IPS-11a (cell line): ENCODE results near the gene EME1.

Experiments
- H3K4me3 ChIP-seq: one replicate; pipeline ENCODE4 v1.5.1; 2013; ENCODE audit warnings: low read depth, low read length, control low read depth

The EME1 gene

DNA sequence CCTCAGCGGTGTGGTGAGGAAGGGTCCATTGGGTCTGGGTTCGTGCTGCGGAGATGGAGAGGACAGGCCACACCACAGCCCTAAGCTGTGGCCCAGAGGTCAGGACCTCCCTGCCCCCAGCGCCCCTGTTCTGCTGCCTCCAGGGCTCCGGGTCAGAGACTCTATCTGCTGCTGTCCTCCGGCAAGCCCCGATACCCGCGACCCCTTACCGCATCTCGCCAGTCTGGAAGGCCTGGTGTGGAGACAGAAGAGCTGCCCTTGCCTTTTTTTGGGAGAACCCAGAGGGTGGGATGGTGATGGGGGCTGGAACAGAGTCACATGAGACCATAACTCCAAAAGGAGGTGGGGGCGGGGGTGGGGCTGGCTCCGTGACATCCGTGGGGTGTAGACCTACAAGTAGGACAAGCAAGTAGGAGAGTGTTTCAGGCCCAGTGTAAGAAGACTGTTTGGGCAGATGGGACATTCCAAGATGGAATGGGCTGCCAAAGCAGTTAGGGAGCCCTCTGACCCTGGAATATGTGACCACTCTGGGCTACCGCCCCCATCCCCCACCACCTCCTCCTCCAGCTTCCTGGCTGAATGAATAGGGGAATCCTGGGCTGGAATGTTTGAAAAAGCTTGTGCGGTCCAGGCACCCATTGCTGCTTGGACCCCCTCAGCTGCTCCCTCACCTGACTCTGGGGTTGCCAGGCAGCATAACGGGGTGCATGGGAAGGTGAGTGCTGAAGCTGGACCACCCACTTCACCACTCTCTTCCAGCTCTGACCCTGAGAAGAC, 25.7 kb upstream of the EME1 start:
- H3K4me3 ChIP-seq: peak overlapping the region; percentile 85

DNA sequence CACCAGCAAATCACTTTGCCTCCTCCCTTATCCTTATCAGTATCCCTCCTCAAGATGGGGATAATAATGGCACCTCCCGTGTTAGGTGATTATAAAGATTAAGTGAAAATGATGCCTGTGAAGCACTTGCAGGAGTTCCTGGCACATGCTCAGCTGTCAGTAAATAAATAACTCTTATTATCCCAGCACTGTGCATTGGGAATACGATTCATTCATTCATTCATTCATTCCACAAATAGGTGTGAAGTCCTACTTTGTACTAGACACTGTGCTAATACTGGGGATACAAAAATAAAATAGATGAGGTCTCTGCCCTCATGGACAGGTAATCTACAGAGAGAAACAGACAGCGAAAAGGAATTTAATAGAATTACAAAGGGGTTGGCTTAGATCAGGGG, 25.1 kb upstream of the EME1 start:
- H3K4me3 ChIP-seq: no peak overlapping the region

DNA sequence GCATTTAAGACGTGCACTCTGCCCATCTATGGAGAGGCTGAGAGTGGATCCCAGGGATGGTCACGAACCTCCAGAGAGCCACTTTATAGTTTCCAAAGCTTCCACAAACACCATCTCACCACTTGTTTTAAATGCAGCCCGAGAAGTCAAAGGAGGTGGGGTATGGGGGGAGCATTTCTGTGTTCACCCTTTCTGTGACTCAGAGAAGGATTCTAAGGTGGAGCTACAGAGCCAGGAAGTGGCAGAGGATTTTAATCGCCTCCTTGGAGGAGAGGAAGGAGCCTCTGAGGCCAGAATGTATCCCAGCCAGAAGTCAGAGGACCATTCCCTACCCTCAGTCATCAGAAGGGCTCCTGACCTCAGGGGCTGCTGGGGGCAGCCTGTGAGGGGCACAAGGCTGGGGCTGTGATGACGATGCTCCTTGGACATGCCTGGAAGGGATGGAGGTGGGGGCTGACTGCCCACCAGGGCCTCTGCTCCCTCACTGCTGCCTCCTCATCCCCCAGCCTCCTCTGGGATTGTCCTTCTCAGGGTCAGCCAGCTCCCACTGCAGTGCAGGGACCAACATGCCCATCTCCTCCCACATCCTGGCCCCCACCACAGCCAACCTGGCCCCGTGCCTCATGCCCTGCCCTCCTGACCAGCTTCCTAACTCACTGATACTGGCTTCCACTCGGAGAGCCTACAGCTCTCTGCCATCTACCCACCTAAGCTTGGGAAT, 24.3 kb upstream of the EME1 start:
- H3K4me3 ChIP-seq: no peak overlapping the region

DNA sequence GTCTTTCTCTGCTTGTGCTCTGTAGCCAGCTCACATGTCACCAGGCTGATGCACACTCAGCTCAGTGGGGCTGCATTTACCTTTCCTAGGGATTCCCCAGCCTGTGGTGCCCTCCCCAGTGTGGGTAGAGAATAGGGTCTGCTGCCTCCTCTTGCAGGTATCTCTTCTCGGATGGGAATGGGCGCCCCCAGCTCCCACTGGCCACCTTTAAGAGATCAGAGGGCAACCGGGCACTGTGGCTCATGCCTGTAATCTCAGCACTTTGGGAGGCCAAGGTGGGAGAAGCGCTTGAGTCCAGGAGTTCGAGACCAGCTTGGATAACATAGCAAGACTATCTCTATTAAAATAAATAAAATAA, 23.8 kb upstream of the EME1 start:
- no peak overlapping the region for H3K4me3 ChIP-seq

DNA sequence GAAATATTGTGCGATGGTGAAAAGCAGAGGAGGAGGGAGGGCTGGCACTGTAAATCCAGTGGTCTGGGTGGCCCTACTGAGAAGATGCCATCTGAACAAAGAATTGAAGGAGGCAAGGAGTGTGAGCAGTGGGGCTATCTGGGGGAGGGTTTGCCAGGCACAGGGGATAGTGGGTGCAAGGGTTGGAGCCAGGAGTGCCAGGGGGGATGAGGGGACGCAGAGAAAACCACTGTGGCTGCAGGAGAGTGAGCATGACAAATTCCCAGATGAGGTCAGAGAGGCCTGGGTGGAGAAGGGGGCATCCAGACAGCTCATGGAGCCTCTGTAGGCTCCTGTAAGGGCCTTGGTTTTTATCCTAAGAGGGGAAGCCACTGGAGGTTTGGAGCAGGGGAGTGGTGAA, 22.3 kb upstream of the EME1 start:
- H3K4me3 ChIP-seq: no peak overlapping the region

DNA sequence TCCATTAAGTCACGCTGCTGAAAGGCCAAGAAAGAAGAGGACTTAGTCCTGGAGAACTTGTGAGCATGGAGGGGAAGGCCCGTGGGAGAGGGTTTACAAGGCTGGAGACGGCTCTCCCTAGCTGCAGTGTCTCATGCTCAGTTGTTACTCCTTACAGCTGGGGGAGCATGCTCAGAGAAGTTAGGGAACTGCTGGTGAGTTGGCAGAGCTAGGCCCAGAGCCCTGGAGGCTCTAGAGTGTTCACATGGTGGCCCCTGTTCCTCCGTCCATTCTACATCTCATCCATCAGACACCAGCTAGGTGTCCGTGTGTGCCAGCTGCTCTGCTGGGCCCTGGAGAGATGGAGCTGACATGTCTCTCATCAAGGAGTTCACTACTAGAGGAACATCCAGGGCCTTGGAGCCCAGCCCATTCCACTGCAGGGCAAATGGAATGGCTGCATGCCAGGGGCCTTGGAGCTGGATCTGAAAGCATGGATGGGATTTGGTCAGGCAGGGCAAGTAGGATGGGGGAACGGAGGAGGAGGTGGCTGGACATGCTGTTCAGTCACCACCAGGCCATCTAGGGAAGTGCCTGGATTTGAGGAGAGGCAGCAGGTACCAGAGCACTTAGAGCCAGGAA, 20.8 kb upstream of the EME1 start:
- no peak overlapping the region for H3K4me3 ChIP-seq

DNA sequence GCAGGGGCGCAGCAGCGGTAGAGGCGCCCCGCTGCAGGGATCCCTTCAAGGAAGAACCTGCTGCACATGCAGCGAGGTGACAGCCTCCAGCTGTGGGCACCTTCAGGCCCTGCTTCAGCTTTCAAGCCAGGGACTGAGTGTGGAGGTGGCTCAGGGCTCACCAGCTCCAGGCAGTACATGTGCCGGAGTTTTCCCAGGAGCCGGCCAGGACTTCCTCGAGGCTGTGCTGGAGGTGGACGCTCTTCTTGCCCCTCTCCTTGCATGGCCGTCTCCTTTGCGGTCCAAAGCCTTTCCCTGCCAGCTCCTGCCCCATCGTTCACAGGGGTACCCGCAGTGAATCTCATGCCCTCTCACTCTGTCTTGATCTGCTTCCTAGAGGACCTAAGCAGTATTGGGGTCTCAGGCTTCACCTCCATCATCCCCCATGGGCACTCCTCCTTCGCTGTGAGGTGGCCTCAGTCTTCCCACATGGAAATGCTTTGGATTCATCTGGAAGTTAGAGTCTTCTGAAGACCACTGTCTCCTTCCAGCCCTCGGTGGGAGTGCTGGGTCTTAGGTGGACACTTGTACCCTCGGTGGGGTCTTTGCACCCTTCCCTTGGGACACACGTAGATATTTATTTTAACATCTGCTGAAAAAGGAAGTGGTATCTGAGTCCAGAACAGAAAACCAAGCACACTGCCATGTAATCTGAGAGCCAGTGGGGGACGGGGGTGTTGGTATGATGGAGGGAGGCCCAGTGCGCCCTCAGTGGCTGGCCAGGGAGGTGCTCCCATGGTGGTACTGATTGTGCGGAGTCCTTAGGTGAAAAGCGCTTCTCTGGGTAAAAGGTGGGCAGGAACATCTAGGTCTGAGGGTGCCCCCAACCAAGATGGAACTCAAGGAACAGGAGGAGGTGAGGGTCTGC, 20.1 kb upstream of the EME1 start:
- H3K4me3 ChIP-seq: no peak overlapping the region

DNA sequence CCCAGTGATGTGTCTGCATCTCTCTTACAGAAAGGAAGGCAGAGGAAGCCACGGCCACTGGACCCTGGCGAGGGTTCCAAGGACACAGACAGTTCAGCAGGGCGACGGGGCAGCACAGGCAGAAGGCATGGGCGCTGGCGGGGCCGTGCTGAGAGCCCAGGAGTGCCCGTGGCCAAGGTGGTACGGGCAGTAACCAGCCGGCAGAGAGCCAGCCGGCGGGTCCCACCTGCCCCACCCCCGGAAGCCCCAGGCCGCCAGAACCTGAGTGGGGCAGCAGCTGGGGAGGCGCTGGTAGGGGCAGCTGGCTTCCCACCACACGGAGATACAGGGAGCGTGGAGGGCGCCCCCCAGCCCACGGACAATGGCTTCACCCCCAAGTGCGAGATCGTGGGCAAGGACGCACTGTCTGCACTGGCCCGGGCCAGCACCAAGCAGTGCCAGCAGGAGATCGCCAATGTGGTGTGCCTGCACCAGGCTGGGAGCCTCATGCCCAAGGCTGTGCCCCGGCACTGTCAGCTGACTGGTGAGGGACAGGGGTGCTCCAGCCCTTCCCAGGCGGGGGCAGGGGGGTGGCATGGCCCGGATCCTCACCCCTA, 19.3 kb upstream of the EME1 start:
- no peak overlapping the region for H3K4me3 ChIP-seq

DNA sequence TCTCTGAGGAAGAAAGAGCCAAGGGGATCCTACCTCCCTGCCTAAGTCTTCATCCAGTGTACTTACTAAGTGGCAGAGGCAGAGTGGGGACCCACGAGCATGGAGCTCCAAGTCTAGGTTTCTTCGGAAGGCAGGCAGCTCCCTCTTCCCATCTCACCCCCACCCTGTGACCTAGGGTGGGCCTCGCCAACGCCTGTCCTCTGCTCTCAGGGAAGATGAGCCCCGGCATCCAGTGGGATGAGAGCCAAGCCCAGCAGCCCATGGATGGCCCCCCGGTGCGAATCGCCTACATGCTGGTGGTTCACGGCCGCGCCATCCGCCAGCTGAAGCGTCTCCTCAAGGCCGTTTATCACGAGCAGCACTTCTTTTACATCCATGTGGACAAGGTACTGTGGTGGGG, 18.8 kb upstream of the EME1 start:
- H3K4me3 ChIP-seq: no peak overlapping the region

DNA sequence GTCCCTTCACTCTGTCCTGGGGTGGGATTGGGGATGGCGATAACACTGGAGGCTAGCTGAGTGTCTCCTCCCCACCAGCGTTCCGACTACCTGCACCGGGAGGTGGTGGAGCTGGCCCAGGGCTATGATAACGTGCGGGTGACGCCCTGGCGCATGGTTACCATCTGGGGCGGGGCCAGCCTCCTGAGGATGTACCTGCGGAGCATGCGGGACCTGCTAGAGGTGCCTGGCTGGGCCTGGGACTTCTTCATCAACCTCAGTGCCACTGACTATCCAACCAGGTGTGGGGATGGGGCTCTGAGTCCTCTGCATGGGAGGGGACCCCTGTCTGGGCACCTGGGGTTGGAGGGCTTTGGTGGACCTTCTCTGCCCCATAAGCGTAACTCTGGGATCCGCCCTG, 18.3 kb upstream of the EME1 start:
- no peak overlapping the region for H3K4me3 ChIP-seq

DNA sequence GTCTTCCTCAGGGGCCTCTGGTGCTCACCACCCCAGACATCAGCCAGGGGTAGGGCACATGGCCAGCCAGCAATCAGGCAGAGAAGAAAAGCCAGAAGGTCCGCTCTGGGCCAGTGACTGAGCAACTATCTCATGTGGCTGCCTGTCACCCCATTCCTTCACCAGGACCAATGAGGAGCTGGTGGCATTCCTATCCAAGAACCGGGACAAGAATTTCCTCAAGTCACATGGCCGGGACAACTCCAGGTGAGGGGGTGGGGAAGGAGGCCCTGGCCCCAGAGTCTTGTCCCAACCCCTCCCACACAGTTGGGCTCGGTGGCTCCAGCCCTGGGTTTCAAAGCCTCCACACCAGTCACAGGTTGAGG, 17.7 kb upstream of the EME1 start:
- H3K4me3 ChIP-seq: no peak overlapping the region

DNA sequence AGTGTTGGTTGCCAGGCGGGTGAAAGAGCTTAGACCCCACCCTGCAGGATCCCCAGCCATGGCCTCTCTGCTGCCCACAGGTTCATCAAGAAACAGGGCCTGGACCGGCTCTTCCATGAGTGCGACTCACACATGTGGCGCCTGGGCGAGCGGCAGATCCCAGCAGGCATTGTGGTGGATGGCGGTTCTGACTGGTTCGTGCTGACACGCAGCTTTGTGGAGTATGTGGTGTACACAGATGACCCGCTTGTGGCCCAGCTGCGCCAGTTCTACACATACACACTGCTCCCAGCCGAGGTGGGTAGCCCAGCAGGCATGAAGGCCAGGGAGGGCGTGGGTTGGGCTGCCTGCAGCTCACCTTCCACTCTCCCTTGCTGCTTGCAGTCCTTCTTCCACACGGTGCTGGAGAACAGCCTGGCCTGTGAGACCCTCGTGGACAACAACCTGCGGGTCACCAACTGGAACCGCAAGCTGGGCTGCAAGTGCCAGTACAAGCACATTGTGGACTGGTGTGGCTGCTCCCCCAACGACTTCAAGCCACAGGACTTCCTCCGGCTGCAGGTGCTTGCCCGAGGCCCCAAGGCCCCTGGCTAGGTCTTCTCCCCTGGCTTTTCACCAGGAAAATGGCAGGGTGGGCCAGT, 17.2 kb upstream of the EME1 start:
- H3K4me3 ChIP-seq: no peak overlapping the region

DNA sequence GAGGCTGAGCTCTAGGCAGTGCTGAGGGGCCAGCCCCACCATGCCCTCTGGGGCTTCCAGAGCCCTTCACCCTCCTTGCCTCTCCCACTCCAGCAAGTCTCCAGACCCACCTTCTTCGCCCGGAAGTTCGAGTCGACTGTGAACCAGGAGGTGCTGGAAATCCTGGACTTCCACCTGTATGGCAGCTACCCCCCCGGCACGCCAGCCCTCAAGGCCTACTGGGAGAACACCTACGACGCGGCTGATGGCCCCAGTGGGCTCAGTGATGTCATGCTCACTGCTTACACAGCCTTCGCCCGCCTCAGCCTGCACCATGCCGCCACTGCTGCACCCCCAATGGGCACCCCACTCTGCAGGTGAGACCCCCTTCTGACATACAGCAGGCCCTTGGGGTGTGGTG, 16.6 kb upstream of the EME1 start:
- H3K4me3 ChIP-seq: no peak overlapping the region

DNA sequence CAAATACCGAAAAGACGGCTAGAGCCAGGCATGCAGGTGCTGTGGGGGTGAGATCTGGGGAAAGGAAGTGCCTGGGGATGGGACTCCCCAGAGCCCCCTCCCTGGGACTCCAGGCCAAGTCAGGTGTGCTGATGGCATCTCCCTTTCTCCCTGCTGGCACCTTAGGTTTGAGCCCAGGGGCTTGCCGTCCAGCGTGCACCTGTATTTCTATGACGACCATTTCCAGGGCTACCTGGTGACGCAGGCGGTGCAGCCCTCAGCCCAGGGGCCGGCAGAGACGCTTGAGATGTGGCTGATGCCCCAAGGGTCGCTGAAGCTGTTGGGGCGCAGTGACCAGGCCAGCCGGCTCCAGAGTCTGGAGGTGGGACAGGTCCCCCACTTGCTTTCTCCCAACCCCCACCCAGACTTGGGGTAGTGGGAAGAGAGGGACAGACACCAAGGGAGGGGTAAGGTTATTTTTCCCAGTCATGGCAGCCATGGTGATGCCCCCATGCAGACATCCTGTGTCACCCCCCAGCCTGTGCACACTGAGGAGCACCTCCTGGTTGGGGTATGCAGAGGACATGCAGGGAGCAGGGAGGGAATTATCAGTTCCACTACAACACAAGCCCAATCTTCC, 16.0 kb upstream of the EME1 start:
- H3K4me3 ChIP-seq: no peak overlapping the region

DNA sequence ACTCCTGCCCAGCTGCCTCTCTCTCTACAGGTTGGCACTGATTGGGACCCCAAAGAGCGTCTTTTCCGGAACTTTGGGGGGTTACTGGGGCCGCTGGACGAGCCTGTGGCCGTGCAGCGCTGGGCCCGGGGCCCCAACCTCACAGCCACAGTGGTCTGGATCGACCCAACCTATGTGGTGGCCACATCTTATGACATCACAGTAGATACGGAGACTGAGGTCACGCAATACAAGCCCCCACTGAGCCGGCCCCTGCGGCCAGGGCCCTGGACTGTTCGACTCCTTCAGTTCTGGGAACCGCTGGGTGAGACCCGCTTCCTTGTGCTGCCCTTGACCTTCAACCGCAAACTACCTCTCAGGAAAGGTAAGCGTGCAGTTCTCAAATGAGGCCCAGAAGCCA, 14.9 kb upstream of the EME1 start:
- no peak overlapping the region for H3K4me3 ChIP-seq

DNA sequence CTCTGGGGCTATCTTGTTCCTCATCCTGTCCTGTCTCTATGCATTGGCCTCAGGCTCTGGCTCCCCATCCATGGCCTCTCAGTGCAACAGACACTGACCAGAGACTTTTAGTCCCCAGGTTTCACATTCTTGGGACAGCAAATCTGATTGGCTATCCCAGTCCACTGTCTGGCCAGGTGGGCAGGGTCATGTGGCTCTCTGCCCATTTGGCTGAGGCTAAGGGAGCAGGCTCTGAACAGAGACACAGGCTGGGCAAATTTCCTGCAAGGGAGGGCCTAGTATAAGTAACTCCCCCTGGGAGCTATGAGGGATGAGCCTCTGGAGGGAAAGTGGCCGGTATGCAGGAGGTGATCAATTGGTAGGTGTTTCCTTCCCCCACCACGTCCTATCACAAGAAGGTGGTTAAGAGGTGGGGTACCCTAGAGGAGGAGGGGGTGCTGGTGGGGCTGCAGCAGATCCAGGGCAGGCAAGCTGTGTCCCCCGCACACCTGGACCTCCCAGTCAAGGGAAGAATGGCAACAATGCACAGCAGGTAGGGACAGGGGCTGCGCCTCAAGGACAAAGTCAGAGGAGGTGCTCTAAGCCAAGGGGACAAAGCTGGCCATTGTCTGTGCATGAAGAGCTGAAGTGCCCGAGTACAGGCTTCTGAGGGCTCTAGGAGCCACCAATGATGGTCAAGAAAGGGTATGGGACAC, 13.9 kb upstream of the EME1 start:
- H3K4me3 ChIP-seq: no peak overlapping the region

DNA sequence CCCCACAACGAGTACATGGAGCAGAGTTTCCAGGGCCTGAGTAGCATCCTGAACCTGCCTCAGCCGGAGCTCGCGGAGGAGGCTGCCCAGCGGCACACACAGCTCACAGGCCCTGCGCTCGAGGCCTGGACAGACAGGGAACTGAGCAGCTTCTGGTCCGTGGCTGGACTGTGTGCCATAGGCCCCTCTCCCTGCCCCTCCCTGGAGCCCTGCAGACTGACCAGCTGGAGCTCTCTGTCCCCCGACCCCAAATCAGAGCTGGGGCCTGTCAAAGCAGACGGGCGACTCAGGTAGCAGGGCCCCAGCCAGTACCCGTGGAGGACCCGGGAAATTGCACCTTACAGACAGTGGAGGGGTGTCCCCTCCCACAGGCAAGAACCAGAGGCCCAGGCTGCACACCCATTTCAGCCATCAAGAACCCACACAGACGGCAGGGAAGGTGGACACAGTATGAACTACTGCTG, 13.0 kb upstream of the EME1 start:
- no peak overlapping the region for H3K4me3 ChIP-seq

DNA sequence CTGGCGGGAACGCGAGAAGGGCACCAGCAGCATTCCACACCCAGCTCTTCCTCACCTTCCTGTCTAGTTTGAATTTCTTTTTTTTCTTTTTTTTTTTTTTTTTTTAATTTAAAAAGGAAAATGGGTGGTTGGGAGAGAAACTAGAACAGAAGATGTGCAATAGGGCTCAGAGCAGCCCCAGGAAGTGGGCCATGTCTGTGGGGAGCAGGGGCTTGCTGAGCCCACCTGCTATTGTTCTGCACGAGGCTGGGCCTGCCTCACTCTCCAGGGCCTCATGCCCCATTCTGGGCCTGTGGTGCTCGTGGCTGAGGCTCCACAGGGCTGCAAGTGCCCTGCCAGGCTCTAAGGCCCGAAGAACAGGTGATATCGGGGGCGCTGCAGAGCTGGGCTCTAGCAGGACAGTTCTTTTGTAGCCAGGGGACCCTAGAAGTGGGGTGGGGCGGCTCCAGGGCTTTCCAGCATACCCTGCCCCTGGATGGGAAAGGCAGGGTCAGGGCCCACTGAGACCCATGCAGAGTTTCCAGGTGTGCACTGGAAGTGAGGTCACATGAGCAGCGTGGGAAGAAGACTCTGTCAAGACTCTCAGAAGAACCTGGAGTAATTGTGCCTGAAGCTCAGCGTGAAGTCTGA, 12.4 kb upstream of the EME1 start:
- no peak overlapping the region for H3K4me3 ChIP-seq
